HCT116 (cell line): ENCODE measurements around the gene TOPAZ1.

Source experiments
- CEBPB ChIP-seq: IDR thresholded peaks from 2 replicates; pipeline ENCODE4 v1.6.1; 2012; ENCODE audit warnings: low read depth
- CTCF ChIP-seq, 3 experiments: fragments of 200-600 bp in 1 of 3; sonication (generic) in 1 of 3; IDR thresholded peaks in 2 of 3; conservative IDR thresholded peaks in 1 of 3; 2 replicates each; pipeline ENCODE4 v1.5.1; 2012 to 2017; ENCODE audit warnings: low read depth in 2 of 3, low read length in 2 of 3, antibody characterized with exemption in 1 of 3, borderline replicate concordance in 1 of 3, control low read depth in 1 of 3, mild to moderate bottlenecking in 1 of 3, mixed read lengths in 1 of 3, mixed run types in 1 of 3, moderate library complexity in 1 of 3; ENCODE audit not compliant: insufficient read depth in 1 of 3
- EGR1 ChIP-seq: IDR thresholded peaks from 2 replicates; pipeline ENCODE4 v1.6.1; 2012; ENCODE audit warnings: low read depth
- EZH2 ChIP-seq: fragments of 200-600 bp; sonication (generic); IDR thresholded peaks from 2 replicates; pipeline ENCODE4 v1.6.1; 2017; ENCODE audit warnings: antibody characterized with exemption, mixed run types
- JUND ChIP-seq: IDR thresholded peaks from 2 replicates; pipeline ENCODE4 v1.6.1; 2012
- MAX ChIP-seq: IDR thresholded peaks from 2 replicates; pipeline ENCODE4 v1.6.1; 2012
- POLR2A ChIP-seq: IDR thresholded peaks from 2 replicates; pipeline ENCODE4 v1.7.0; 2011; ENCODE audit warnings: borderline replicate concordance; ENCODE audit not compliant: insufficient read depth, insufficient read length; ENCODE audit errors: extremely low read depth
- POLR2AphosphoS5 ChIP-seq: IDR thresholded peaks from 2 replicates; pipeline ENCODE4 v1.6.1; 2011; ENCODE audit warnings: mild to moderate bottlenecking, low read depth, low read length, moderate library complexity
- RAD21 ChIP-seq: IDR thresholded peaks from 2 replicates; pipeline ENCODE4 v1.6.1; 2012; ENCODE audit warnings: low read depth, mild to moderate bottlenecking
- SIN3A ChIP-seq: IDR thresholded peaks from 2 replicates; pipeline ENCODE4 v1.6.1; 2012; ENCODE audit warnings: low read depth

- no peak for TF ChIP-seq RAD21
- no peak for TF ChIP-seq CTCF (IDR thresholded peaks at IDR 0.05 in 2 of 3, conservative IDR thresholded peaks at IDR 0.05 in 1 of 3; ENCODE audit: borderline replicate concordance in 1 of 3, insufficient read depth in 1 of 3, low read depth in 2 of 3, low read length in 2 of 3)
- no peak for TF ChIP-seq POLR2AphosphoS5
- TF ChIP-seq CEBPB, result no peak
- TF ChIP-seq MAX, result no peak
- TF ChIP-seq EZH2, result no peak
- no peak for TF ChIP-seq POLR2A
- no peak for TF ChIP-seq SIN3A
- no peak for TF ChIP-seq EGR1
- TF ChIP-seq JUND, result no peak
Measured at GRCh38 chr3:44363591-44363990, 121.9 kb downstream of the TOPAZ1 start.
